Erythroblast (primary cell): ENCODE results near the gene GUK1.

ENCODE experiments used
- GATA1 ChIP-seq: IDR thresholded peaks from 2 replicates; pipeline ENCODE4 v1.6.1; 2011; ENCODE audit warnings: low read depth, mild to moderate bottlenecking, control low read depth, low read length, moderate library complexity
- POLR2A ChIP-seq: IDR thresholded peaks from 2 replicates; pipeline ENCODE4 v1.6.1; 2011; ENCODE audit warnings: mild to moderate bottlenecking, low read length

GRCh38 chr1:228150120-228150460, 10.0 kb downstream of the GUK1 start:
- TF ChIP-seq POLR2A (no peak), GATA1 (no peak)
